Dermis microvascular lymphatic vessel endothelial cell (primary cell): ENCODE measurements around the gene SPX. TPM values are rescaled to one million over a fixed set of nuclear protein-coding genes. Genes with fewer than 3 reads are reported as not detected.

Source experiments
- DNase-seq, 2 donors: peaks; one replicate each; pipeline versions ENCODE4 v3.0.0 to v3.0.0-alpha.2; 2010; ENCODE audit warnings: low read depth in 2 of 2
- total RNA-seq: library from RNA; depleted of rRNA; stranded (reverse); fragments of >200 nt; gene quantifications from 2 replicates; pipeline ENCODE4 v1.2.1, GENCODE V29; 2014

The SPX gene
- total RNA-seq, 1 donor from 2014 or later = not detected

DNA sequence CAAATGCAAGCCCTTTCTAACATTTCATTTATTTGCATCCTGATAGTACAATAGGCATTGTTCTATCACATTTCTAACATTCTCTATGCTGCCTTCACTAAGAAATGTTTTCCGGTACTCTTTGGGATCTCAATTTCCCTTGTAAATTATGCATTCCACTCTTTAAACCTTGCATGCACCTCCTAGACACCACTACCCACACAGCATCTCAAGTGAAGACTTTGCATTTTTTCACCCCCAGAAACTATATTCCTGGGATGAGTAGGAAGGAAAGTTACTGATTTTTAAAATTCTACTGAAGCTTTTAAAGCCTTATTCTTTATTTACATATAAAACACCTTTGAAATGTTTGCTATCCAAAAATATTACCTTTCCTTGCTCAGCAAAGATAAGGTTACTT, 51.4 kb downstream of the SPX start:
- DNase-seq = no peak

DNA sequence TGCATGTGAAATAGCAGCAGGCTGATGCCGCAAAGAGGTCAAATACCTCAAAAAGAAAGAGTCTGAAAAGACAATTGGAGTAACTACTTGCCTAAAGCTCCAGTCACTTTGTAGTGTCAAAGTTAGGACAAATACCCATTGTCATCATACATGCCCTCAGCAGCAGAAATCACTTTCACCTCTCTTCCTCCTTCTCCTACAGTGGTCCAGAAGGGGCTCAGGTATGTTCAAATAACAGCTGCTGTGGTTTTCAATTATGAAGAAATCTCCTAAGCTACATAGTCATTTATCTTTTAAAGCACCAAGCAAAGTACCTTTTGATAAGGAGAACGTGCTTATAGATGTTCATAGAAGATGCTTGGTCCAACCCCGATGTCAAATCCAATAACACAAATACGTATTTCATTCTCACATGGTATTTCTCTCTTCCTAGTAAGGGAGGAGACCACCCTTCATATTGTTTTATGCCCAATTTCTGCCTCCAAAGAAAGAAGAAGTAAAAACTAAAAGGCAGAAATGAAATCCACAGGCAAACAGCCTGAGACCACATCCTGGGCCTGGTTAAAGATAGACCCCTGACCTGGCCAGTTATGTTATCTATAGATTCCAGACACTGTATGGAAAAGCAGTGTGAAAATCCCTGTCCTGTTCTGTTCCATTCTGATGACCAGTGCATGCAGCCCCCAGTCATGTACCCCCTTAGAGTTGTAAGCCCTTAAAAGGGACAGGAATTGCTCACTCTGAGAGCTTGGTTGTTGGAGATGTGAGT, 54.8 kb downstream of the SPX start:
- DNase-seq = no peak

Other genes starting within 250 kb of the SPX start
- gene SLCO1A2, start 191.4 kb upstream of the SPX start, total RNA-seq = 0.26 TPM in 1 of 2 replicates, not detected in the other
- gene IAPP, start 153.4 kb upstream of the SPX start, total RNA-seq = not detected in 2 replicates
- 4.6 and 5.3 TPM in 2 replicates for gene PYROXD1, start 88.6 kb upstream of the SPX start, total RNA-seq
- gene RECQL, start 24.7 kb upstream of the SPX start, total RNA-seq = 76.5 and 95.1 TPM in 2 replicates
- 18.2 and 28.1 TPM in 2 replicates for gene GOLT1B, start 24.5 kb upstream of the SPX start, total RNA-seq
- not detected in 2 replicates for gene GYS2, start 78.6 kb downstream of the SPX start, total RNA-seq
- gene LDHB, start 131.5 kb downstream of the SPX start, total RNA-seq = 137 and 253 TPM in 2 replicates
- under 0.01 TPM in 1 of 2 replicates, not detected in the other for gene KCNJ8, start 248.4 kb downstream of the SPX start, total RNA-seq